Esophagus (tissue), 2 donors: ENCODE results near the gene ACTR10. TPM values are rescaled to one million over a fixed set of nuclear protein-coding genes. Genes with fewer than 3 reads are reported as not detected.
"Not testable (repeated sequence)": the region's sequence is repeated elsewhere in the genome, so short reads cannot be mapped to it uniquely, and the experiment has no call there.

Experiments used
- H3K27ac ChIP-seq, 2 donors: one replicate each; pipeline ENCODE4 v1.5.1; 2013; ENCODE audit warnings: low read depth in 2 of 2, mild to moderate bottlenecking in 2 of 2, inconsistent platforms in 1 of 2, low read length in 1 of 2, moderate library complexity in 1 of 2
- H3K27me3 ChIP-seq, 2 donors: one replicate each; pipeline ENCODE4 v1.6.1; 2013; ENCODE audit warnings: low read length in 2 of 2, control low read depth in 1 of 2, mild to moderate bottlenecking in 1 of 2; ENCODE audit not compliant: insufficient read depth in 2 of 2, control insufficient read depth in 1 of 2
- H3K36me3 ChIP-seq, 2 donors: one replicate each; pipeline ENCODE4 v1.6.1; 2013; ENCODE audit warnings: low read length in 1 of 2; ENCODE audit not compliant: control insufficient read depth in 2 of 2, insufficient read depth in 2 of 2
- H3K4me1 ChIP-seq, 2 donors: one replicate each; pipeline ENCODE4 v1.6.1; 2013; ENCODE audit warnings: low read length in 1 of 2; ENCODE audit not compliant: control insufficient read depth in 2 of 2, insufficient read depth in 2 of 2
- H3K4me3 ChIP-seq, 2 donors: one replicate each; pipeline ENCODE4 v1.5.1; 2013; ENCODE audit warnings: low read length in 2 of 2, mild to moderate bottlenecking in 2 of 2, low read depth in 1 of 2, moderate library complexity in 1 of 2
- H3K9me3 ChIP-seq, 2 donors: one replicate each; pipeline ENCODE4 v1.6.1; 2013; ENCODE audit warnings: mild to moderate bottlenecking in 2 of 2, low read depth in 1 of 2, low read length in 1 of 2, moderate library complexity in 1 of 2; ENCODE audit not compliant: control insufficient read depth in 2 of 2, insufficient read depth in 1 of 2
- WGBS, 2 donors: extraction: QIAGEN DNeasy Blood & Tissue Kit; methylation state at CpG; one replicate each; pipeline ENCODE4 v1.1.7; 2013; 5-methylcytosine and 5-hydroxymethylcytosine counted together
- polyA plus RNA-seq, 2 donors: library from polyadenylated mRNA; stranded (reverse); fragments of 200-250 nt; gene quantifications; one replicate each; pipeline ENCODE4 v1.2.3, GENCODE V29; 2013
- donor health status: healthy with polysubstance abuse.
- donor health status: Bipolar disorder and iron deficiency.

ACTR10 gene
- polyA plus RNA-seq, 2 donors: 42.8 to 57.4 TPM

DNA sequence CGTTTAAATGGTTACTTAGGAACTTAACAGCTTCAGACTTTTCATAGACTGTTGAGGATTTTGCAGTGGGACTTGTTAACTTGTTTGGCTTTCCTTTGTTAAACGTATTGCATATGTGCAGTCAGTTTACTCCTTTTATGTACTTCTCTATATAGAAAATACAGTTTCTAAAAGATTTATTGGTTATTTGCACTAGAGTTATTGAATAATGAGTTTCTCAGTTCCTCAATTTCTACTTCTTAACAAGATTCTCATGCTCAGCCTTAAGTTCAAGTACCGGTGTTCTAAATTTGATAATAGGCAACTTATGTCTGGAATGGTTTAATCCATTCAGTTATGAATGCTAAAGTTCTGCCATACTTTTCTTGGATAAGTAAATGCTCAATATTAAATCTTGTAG is 45.6 kb downstream of the ACTR10 start:
- Histone ChIP-seq H3K9me3 (no peaks in the 10 kb centered on the region), H3K27ac (no peak overlapping the region), H3K4me3 (peak overlapping the region in 1 of 2 donors; percentile 88), H3K27me3 (no peaks in the 10 kb centered on the region), H3K36me3 (no peaks in the 10 kb centered on the region), H3K4me1 (no peaks in the 10 kb centered on the region)
- 1 to 2% methylated on average over 3 of the region's 3 CpGs for WGBS, 2 donors

DNA sequence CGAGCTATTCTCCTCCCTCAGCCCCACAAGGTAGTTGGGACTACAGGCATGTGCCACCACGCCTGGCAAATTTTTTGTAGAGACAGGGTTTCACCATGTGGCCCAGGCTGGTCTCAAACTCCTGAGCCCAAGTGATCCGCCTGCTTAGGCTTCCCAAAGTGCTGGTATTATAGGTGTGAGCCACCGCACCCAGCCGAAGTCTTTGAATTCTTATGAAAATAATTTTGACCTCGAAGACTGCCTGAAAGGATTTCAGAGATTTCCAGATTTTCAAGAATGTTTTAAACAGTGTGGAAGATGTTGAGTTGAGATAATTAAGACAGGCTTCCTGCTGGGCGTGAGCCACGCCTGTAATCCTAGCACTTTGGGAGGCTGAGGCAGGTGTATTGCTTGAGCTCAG is 49.7 kb downstream of the ACTR10 start:
- Histone ChIP-seq H3K36me3 (peaks cover 0 to 2% of the 10 kb centered on the region in 2 donors), H3K27me3 (no peaks in the 10 kb centered on the region), H3K4me3 (no peak overlapping the region), H3K9me3 (no peaks in the 10 kb centered on the region), H3K4me1 (no peaks in the 10 kb centered on the region), H3K27ac (no peak overlapping the region)
- 94 to 97% methylated on average over 8 of the region's 8 CpGs for WGBS, 2 donors

GRCh38 chr14:58258156-58258555 is 58.2 kb downstream of the ACTR10 start:
- Histone ChIP-seq H3K4me1 (no peaks in the 10 kb centered on the region), H3K9me3 (no peaks in the 10 kb centered on the region), H3K27ac (no peak overlapping the region), H3K36me3 (peaks cover 0 to 7% of the 10 kb centered on the region in 2 donors), H3K27me3 (no peaks in the 10 kb centered on the region), H3K4me3 (no peak overlapping the region)
- WGBS, 2 donors: 95 to 96% methylated on average over 4 of the region's 4 CpGs

GRCh38 chr14:58262005-58262404 is 62.1 kb downstream of the ACTR10 start:
- H3K4me3 ChIP-seq, H3K9me3 ChIP-seq, H3K4me1 ChIP-seq, H3K27me3 ChIP-seq, H3K36me3 ChIP-seq, H3K27ac ChIP-seq: not testable (repeated sequence)
- 92 to 93% methylated on average over 10 of the region's 10 CpGs for WGBS, 2 donors

DNA sequence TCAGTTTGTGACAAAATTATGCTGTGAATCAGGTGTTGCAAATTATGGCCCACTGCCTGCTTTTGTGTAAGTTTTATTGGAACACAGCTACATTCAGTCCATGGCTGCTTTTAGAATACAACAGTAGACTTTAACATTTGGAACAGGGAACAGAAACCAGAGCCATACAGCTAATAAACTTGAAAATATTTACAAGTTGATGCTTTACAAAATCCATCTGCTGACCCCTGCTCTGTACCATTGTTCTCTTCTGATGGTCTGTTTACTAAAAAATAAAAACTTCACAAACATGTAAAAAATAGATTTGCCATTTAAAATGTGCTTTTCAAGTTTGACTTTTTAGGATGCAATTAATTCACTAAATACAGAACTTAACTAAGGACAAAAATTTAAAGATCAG is 65.5 kb downstream of the ACTR10 start:
- Histone ChIP-seq H3K4me3 (no peak overlapping the region), H3K9me3 (no peaks in the 10 kb centered on the region), H3K27me3 (no peaks in the 10 kb centered on the region), H3K27ac (no peak overlapping the region), H3K4me1 (no peaks in the 10 kb centered on the region), H3K36me3 (peaks cover 0 to 9% of the 10 kb centered on the region in 2 donors)

DNA sequence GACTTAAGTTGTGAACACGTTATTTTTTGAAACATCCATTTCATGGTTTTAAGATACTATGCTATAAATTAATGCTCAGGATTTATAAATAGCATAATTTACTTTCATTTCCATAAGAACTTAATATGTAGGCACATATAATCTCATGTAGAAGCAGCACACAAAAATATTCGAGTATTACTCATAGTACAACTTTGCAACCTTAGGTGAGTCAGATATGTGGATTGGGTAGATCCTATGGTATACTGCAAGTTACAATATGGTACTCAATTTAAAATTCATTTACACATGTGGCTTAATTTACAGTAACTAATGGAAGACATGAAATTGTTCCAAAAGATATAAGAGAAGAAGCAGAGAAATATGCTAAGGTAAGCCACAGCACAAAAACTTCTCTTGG is 70.7 kb downstream of the ACTR10 start:
- Histone ChIP-seq H3K27ac (no peak overlapping the region), H3K36me3 (peaks cover 3 to 8% of the 10 kb centered on the region in 2 donors), H3K4me1 (no peaks in the 10 kb centered on the region), H3K9me3 (no peaks in the 10 kb centered on the region), H3K27me3 (no peaks in the 10 kb centered on the region), H3K4me3 (no peak overlapping the region)
- WGBS, 2 donors: 71 to 72% methylated on average over 2 of the region's 2 CpGs

DNA sequence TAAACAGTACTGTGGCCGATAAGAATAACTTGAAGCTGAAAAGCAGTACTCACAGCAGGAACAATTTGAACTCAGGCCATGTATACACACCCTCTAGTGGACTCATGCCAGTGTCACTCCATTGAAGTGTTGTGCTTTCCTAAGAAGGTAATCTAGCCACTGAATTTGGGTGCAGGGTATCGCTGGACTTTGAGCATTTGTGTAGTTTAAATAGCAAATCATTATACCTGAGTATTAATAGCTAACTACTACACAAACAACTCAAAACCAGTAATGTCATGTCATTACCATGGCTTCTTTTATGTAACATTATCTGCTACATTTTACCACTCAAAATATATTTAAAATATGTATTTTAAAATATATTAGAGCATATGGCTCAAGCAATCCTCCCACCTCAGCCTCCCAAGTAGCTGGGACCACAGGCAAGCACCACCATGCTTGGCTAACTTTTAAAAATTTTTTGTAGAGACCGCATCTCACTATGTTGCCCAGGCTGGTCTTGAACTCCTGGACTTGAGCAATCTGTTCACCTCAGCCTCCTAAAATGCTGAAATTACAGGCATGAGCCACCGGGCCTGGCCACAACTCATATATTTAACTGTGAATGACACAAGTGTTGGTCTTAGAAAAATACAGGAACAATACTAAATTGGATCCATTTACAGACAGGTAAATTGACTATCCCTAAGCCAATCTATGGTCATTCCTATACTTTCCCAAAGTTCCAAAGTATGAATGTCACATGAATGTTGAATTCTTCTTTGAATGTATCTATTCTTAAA is 72.8 kb downstream of the ACTR10 start:
- H3K4me3 ChIP-seq: no peak overlapping the region
- no peak overlapping the region for H3K27ac ChIP-seq
- H3K9me3 ChIP-seq: no peaks in the 10 kb centered on the region
- H3K27me3 ChIP-seq: no peaks in the 10 kb centered on the region
- H3K36me3 ChIP-seq: peaks cover 3 to 8% of the 10 kb centered on the region in 2 donors
- 67% methylated on average over 4 of the region's 4 CpGs for WGBS, 2 donors
- no peaks in the 10 kb centered on the region for H3K4me1 ChIP-seq

- Histone ChIP-seq H3K4me3 (no peak overlapping the region), H3K36me3 (peaks cover 3 to 7% of the 10 kb centered on the region in 2 donors), H3K4me1 (no peaks in the 10 kb centered on the region), H3K27ac (no peak overlapping the region), H3K9me3 (no peaks in the 10 kb centered on the region), H3K27me3 (no peaks in the 10 kb centered on the region)
Observed at GRCh38 chr14:58274881-58275280, 74.9 kb downstream of the ACTR10 start.

GRCh38 chr14:58275527-58276190 is 75.7 kb downstream of the ACTR10 start:
- Histone ChIP-seq H3K4me1 (no peaks in the 10 kb centered on the region), H3K36me3 (peaks cover 3 to 7% of the 10 kb centered on the region in 2 donors), H3K27ac (no peak overlapping the region), H3K9me3 (no peaks in the 10 kb centered on the region), H3K27me3 (no peaks in the 10 kb centered on the region), H3K4me3 (no peak overlapping the region)
- 87 to 88% methylated on average over 2 of the region's 2 CpGs for WGBS, 2 donors

GRCh38 chr14:58276208-58276607 is 76.3 kb downstream of the ACTR10 start:
- 74 to 88% methylated on average over 1 of the region's 1 CpG for WGBS, 2 donors
- H3K4me1 ChIP-seq: no peaks in the 10 kb centered on the region
- H3K36me3 ChIP-seq: peaks cover 3 to 7% of the 10 kb centered on the region in 2 donors
- H3K4me3 ChIP-seq: no peak overlapping the region
- no peak overlapping the region for H3K27ac ChIP-seq
- H3K9me3 ChIP-seq: no peaks in the 10 kb centered on the region
- H3K27me3 ChIP-seq: no peaks in the 10 kb centered on the region
